B cell (primary cell): ENCODE measurements around the gene ADAMTS2. TPM values are rescaled to one million over a fixed set of nuclear protein-coding genes. Genes with fewer than 3 reads are reported as not detected.

Experiments
- ATAC-seq: fragments of 200-7000 bp; cut with Tn5 transposase; one replicate; pipeline ENCODE4 v1.10.0; 2021; ENCODE audit warnings: low read depth, mild to moderate bottlenecking, moderate number of reproducible peaks, moderate library complexity
- CTCF ChIA-PET: fragments of 350-600 bp; sonication (Branson Sonifier 250); formaldehyde crosslinking; loops from one replicate; lab custom pipeline; 2021; ENCODE audit warnings: antibody characterized with exemption, inconsistent platforms; lab: Charles Lee
- POLR2A ChIA-PET: fragments of 350-600 bp; sonication (Branson Sonifier 250); formaldehyde crosslinking; loops from one replicate; lab custom pipeline; 2021; ENCODE audit warnings: antibody characterized with exemption; lab: Charles Lee
- DNase-seq: peaks from one replicate; pipeline ENCODE4 v3.0.0; 2013
- H2AFZ ChIP-seq: 2 replicates; pipeline ENCODE4 v1.6.1; 2012; ENCODE audit warnings: mild to moderate bottlenecking, low read depth, low read length; ENCODE audit not compliant: insufficient read depth, poor library complexity, severe bottlenecking
- H3K27ac ChIP-seq, 2 donors: 1 replicate in 1 of 2; 2 replicates in 1 of 2; pipeline ENCODE4 v1.5.1; 2012 to 2013; ENCODE audit warnings: low read length in 2 of 2, mild to moderate bottlenecking in 2 of 2, moderate library complexity in 1 of 2
- H3K27me3 ChIP-seq, 4 experiments: fragments of 200-600 bp in 1 of 4; sonication (generic) in 1 of 4; replicated peaks in 1 of 4; 1 replicate in 2 of 4; 2 replicates in 2 of 4; pipeline versions ENCODE4 v1.6.1 to v1.7.0; 2013 to 2016; ENCODE audit warnings: low read length in 3 of 4, mild to moderate bottlenecking in 2 of 4, mixed read lengths in 1 of 4, moderate library complexity in 1 of 4; ENCODE audit not compliant: insufficient read depth in 4 of 4, control insufficient read depth in 3 of 4; ENCODE audit errors: control extremely low read depth in 1 of 4
- H3K36me3 ChIP-seq, 2 experiments: replicated peaks in 1 of 2; 1 replicate in 1 of 2; 2 replicates in 1 of 2; pipeline versions ENCODE4 v1.6.1 to v1.7.1; 2013; ENCODE audit warnings: low read length in 1 of 2; ENCODE audit not compliant: insufficient read depth in 2 of 2, control insufficient read depth in 1 of 2; ENCODE audit errors: control extremely low read depth in 1 of 2, extremely low read depth in 1 of 2
- H3K4me1 ChIP-seq, 2 donors: fragments of 200-600 bp in 1 of 2; sonication (generic) in 1 of 2; 1 replicate in 1 of 2; 2 replicates in 1 of 2; pipeline versions ENCODE4 v1.5.1 to v1.6.1; 2013 to 2017; ENCODE audit warnings: low read length in 2 of 2; ENCODE audit not compliant: control insufficient read depth in 2 of 2, insufficient read depth in 2 of 2
- H3K4me2 ChIP-seq: replicated peaks from 2 replicates; pipeline ENCODE3; 2012; ENCODE audit warnings: mild to moderate bottlenecking, low read depth, low read length; ENCODE audit not compliant: poor library complexity, severe bottlenecking
- H3K4me3 ChIP-seq, 5 experiments: fragments of 200-600 bp in 1 of 5; sonication (generic) in 1 of 5; 1 replicate in 3 of 5; 2 replicates in 2 of 5; pipeline versions ENCODE4 v1.5.1 to v1.7.0; 2011 to 2016; ENCODE audit warnings: low read length in 4 of 5, mild to moderate bottlenecking in 4 of 5, low read depth in 2 of 5, control low read depth in 1 of 5, moderate library complexity in 1 of 5; ENCODE audit not compliant: insufficient read depth in 1 of 5; ENCODE audit errors: control extremely low read depth in 1 of 5, extremely low read depth in 1 of 5
- H3K79me2 ChIP-seq: fragments of 200-600 bp; sonication (generic); one replicate; pipeline ENCODE4 v1.6.0; 2016; ENCODE audit warnings: low read length; ENCODE audit not compliant: control insufficient read depth, insufficient read depth
- H3K9ac ChIP-seq: fragments of 200-600 bp; sonication (generic); 2 replicates; pipeline ENCODE4 v1.6.1; 2017; ENCODE audit warnings: mild to moderate bottlenecking, low read length, moderate library complexity
- H3K9me3 ChIP-seq, 3 donors: one replicate each; pipeline versions ENCODE4 v1.6.1 to v1.7.1; 2013; ENCODE audit warnings: low read length in 2 of 3; ENCODE audit not compliant: control insufficient read depth in 2 of 3, insufficient read depth in 1 of 3; ENCODE audit errors: control extremely low read depth in 1 of 3
- H4K20me1 ChIP-seq: 2 replicates; pipeline ENCODE4 v1.6.0; 2012; ENCODE audit warnings: mild to moderate bottlenecking, low read length; ENCODE audit not compliant: insufficient read depth, control insufficient read depth, poor library complexity, severe bottlenecking
- H3K27ac Mint-ChIP-seq: one replicate; pipeline ENCODE4 v1.8.0; 2021; ENCODE audit warnings: mixed read lengths
- H3K27me3 Mint-ChIP-seq: one replicate; pipeline ENCODE4 v1.8.0; 2021; ENCODE audit warnings: mixed read lengths
- H3K4me1 Mint-ChIP-seq: one replicate; pipeline ENCODE4 v1.8.0; 2021; ENCODE audit warnings: mixed read lengths
- H3K4me3 Mint-ChIP-seq: one replicate; pipeline ENCODE4 v1.8.0; 2021; ENCODE audit warnings: mixed read lengths
- H3K9me3 Mint-ChIP-seq: one replicate; pipeline ENCODE4 v1.8.0; 2022; ENCODE audit warnings: mixed read lengths; ENCODE audit not compliant: insufficient read depth
- EZH2 ChIP-seq: IDR thresholded peaks from 2 replicates; pipeline ENCODE4 v1.6.1; 2012; ENCODE audit warnings: borderline replicate concordance, low read depth, mild to moderate bottlenecking, moderate library complexity, low read length; ENCODE audit not compliant: insufficient read depth, poor library complexity, severe bottlenecking
- WGBS: methylation state at CpG from one replicate; pipeline ENCODE4 v1.1.5; 2013; ENCODE audit warnings: missing lambda C conversion rate; ENCODE audit not compliant: insufficient coverage; 5-methylcytosine and 5-hydroxymethylcytosine counted together
- intact Hi-C: fragments of 100-400 bp; cut with micrococcal nuclease; formaldehyde crosslinking; loops from one replicate; pipeline ENCODE4 v1.10.0; 2022
- polyA plus RNA-seq: library from polyadenylated mRNA; depleted of rRNA; stranded (reverse); fragments of >200 nt; gene quantifications from 2 replicates; pipeline ENCODE4 v1.2.3, GENCODE V29; 2012
- total RNA-seq, 2 donors: library from RNA; stranded (reverse); fragments of 120-200 nt in 1 of 2; gene quantifications; 1 replicate in 1 of 2; 2 replicates in 1 of 2; pipeline versions ENCODE4 v1.2.3 to v1.2.4, GENCODE V29; 2013 to 2022
- TF ChIP-seq, protein P1 (sequence below): fragments of 200-600 bp; IDR thresholded peaks from one replicate; pipeline ENCODE4 v1.8.0; 2022; ENCODE audit warnings: antibody characterized with exemption, mild to moderate bottlenecking

Gene ADAMTS2
- total and polyA plus RNA-seq, 2 donors (not counting 1 experiment from before 2014, with no cell fraction given) = not detected

DNA sequence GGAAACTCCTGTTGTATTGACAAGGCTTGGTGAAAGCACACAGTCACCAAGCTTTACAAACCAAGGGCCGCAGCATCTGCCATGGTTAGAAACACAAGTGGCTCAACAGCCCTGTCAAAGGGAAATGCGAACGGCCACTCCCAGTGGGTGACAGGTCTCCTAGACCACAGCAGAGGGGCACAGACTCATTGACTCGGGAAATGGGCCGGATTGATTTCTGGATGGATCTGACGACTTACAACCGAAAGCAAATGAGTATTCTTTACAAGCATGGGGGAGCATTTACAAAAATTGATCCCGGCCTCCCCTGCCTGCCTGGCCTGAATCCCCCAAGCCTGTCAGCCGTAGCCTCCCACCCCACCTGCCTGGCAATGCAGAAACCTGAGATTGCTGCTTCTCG lies 48.2 kb downstream of the ADAMTS2 start:
- intact Hi-C loops = no loop called here
- Histone ChIP-seq H3K27ac (no peak overlapping the region), H4K20me1 (no peaks in the 10 kb centered on the region), H3K79me2 (no peaks in the 10 kb centered on the region), H2AFZ (no peak overlapping the region), H3K36me3 (no peaks in the 10 kb centered on the region), H3K9me3 (peaks cover 0 to 21% (median 0%) of the 10 kb centered on the region in 3 donors), H3K4me2 (no peak overlapping the region), H3K4me3 (no peak overlapping the region), H3K4me1 (no peaks in the 10 kb centered on the region), H3K9ac (no peak overlapping the region), H3K27me3 (no peaks in the 10 kb centered on the region)
- no peak for TF ChIP-seq EZH2
- TF ChIP-seq, protein P1, sequence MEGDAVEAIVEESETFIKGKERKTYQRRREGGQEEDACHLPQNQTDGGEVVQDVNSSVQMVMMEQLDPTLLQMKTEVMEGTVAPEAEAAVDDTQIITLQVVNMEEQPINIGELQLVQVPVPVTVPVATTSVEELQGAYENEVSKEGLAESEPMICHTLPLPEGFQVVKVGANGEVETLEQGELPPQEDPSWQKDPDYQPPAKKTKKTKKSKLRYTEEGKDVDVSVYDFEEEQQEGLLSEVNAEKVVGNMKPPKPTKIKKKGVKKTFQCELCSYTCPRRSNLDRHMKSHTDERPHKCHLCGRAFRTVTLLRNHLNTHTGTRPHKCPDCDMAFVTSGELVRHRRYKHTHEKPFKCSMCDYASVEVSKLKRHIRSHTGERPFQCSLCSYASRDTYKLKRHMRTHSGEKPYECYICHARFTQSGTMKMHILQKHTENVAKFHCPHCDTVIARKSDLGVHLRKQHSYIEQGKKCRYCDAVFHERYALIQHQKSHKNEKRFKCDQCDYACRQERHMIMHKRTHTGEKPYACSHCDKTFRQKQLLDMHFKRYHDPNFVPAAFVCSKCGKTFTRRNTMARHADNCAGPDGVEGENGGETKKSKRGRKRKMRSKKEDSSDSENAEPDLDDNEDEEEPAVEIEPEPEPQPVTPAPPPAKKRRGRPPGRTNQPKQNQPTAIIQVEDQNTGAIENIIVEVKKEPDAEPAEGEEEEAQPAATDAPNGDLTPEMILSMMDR = no peak
- ATAC-seq (no peak), DNase-seq (no peak)
- peaks cover 3% of the 10 kb centered on the region for H3K9me3 Mint-ChIP-seq
- CTCF ChIA-PET = no interaction called here
- H3K4me1 Mint-ChIP-seq = no peaks in the 10 kb centered on the region
- WGBS = 91% methylated on average over 10 of the region's 10 CpGs
- H3K4me3 Mint-ChIP-seq = no peak overlapping the region
- POLR2A ChIA-PET = no interaction called here
- H3K27ac Mint-ChIP-seq = no peak overlapping the region
- no peaks in the 10 kb centered on the region for H3K27me3 Mint-ChIP-seq

DNA sequence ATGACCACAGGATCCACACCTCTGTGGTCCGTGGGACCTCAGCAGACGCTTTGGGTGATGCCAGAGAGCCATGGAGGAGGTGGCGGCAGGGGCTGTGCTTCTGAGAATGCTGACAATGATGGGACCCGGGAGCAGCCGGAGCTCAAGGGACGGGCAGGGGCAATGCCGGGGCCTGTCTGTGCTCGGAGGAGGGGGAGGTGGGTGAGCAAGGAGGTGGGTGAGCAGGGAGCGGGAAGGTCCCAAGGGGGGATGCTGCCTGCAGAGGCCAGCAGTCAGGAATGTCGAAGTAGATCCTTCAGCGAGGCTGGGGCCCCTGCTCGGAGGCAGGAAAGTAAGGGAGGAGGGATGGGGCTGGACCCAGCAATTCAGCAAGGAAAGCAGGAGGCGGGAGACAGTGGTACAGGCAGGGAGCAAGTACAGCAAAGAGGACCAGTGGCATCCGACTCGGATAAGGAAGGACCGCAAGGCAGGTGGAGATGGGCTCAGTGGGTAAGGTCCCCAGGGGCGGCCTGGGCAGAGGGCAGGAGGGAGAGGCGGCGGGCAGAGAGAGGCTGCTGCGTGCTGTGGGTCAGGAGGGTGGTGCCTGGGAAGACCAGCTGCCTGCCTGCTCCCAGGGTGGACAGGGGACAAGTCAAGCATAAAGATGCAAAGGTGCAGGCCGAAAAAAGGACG lies 49.0 kb downstream of the ADAMTS2 start:
- Histone ChIP-seq H3K4me1 (no peaks in the 10 kb centered on the region), H3K9ac (no peak overlapping the region), H3K36me3 (no peaks in the 10 kb centered on the region), H3K27ac (no peak overlapping the region), H3K9me3 (peaks cover 0 to 17% (median 0%) of the 10 kb centered on the region in 3 donors), H2AFZ (no peak overlapping the region), H3K79me2 (no peaks in the 10 kb centered on the region), H3K27me3 (no peaks in the 10 kb centered on the region), H3K4me3 (no peak overlapping the region), H3K4me2 (no peak overlapping the region), H4K20me1 (no peaks in the 10 kb centered on the region)
- intact Hi-C loops = no loop called here
- no peaks in the 10 kb centered on the region for H3K27me3 Mint-ChIP-seq
- 91% methylated on average over 17 of the region's 22 CpGs for WGBS
- H3K27ac Mint-ChIP-seq = no peak overlapping the region
- POLR2A ChIA-PET = no interaction called here
- H3K4me1 Mint-ChIP-seq = no peaks in the 10 kb centered on the region
- DNase-seq = no peak
- no peak overlapping the region for H3K4me3 Mint-ChIP-seq
- CTCF ChIA-PET = no interaction called here
- peaks cover 3% of the 10 kb centered on the region for H3K9me3 Mint-ChIP-seq
- TF ChIP-seq, protein P1 = no peak
- TF ChIP-seq EZH2 = no peak
- no peak for ATAC-seq
